OCI-LY7 (cell line): Measurements from ENCODE around the gene CHODL. TPM values are rescaled to one million over a fixed set of nuclear protein-coding genes. Genes with fewer than 3 reads are reported as not detected.

Experiments
- BruUV-seq: library from RNA; stranded (reverse); fragments of 400-500 nt; replicated peaks from 2 replicates; lab custom pipeline; 2021; lab: Mats Ljungman, UMichigan
- CTCF ChIA-PET: fragments of 300-600 bp; sonication (Branson Sonifier 250); formaldehyde crosslinking; loops from one replicate; lab custom pipeline; 2022; ENCODE audit warnings: antibody characterized with exemption; ENCODE audit not compliant: unreplicated experiment; lab: Charles Lee
- POLR2A ChIA-PET: fragments of 300-600 bp; sonication (Branson Sonifier 250); formaldehyde crosslinking; loops from one replicate; lab custom pipeline; 2022; ENCODE audit warnings: antibody characterized with exemption; lab: Charles Lee
- DNase-seq: peaks from one replicate; pipeline ENCODE4 v3.0.0-alpha.2; 2015; ENCODE audit warnings: low spot score
- H2AFZ ChIP-seq: fragments of 200-600 bp; sonication (generic), shearing (Covaris generic); 2 replicates; pipeline ENCODE4 v1.6.1; 2014; ENCODE audit warnings: mild to moderate bottlenecking, antibody characterized with exemption, low read length, moderate library complexity
- H3K27ac ChIP-seq: fragments of 200-600 bp; sonication (generic); 2 replicates; pipeline ENCODE4 v1.5.1; 2014; ENCODE audit warnings: mixed run types, low read depth, mild to moderate bottlenecking, moderate library complexity, low read length, inconsistent platforms; ENCODE audit not compliant: poor library complexity, severe bottlenecking
- H3K36me3 ChIP-seq: fragments of 200-600 bp; sonication (generic); 2 replicates; pipeline ENCODE4 v1.6.1; 2014; ENCODE audit warnings: mild to moderate bottlenecking, antibody characterized with exemption, low read length, moderate library complexity, mixed read lengths; ENCODE audit not compliant: insufficient read depth
- H3K4me1 ChIP-seq: fragments of 200-600 bp; sonication (generic); 2 replicates; pipeline ENCODE4 v1.5.1; 2014; ENCODE audit warnings: mild to moderate bottlenecking, low read length; ENCODE audit not compliant: insufficient read depth, poor library complexity, severe bottlenecking
- H3K4me2 ChIP-seq: fragments of 200-600 bp; sonication (generic); 2 replicates; pipeline ENCODE4 v1.6.1; 2014; ENCODE audit warnings: mild to moderate bottlenecking, low read length
- H3K4me3 ChIP-seq: fragments of 200-600 bp; sonication (generic); 2 replicates; pipeline ENCODE4 v1.5.1; 2014; ENCODE audit warnings: mild to moderate bottlenecking, low read depth, low read length; ENCODE audit not compliant: poor library complexity, severe bottlenecking
- H3K79me2 ChIP-seq: fragments of 200-600 bp; sonication (generic); 2 replicates; pipeline ENCODE4 v1.6.1; 2016; ENCODE audit warnings: low read depth, mild to moderate bottlenecking, low read length, moderate library complexity, mixed read lengths; ENCODE audit not compliant: insufficient read depth
- H3K9me2 ChIP-seq: fragments of 200-600 bp; sonication (generic); 2 replicates; pipeline ENCODE4 v1.6.1; 2016; ENCODE audit warnings: mild to moderate bottlenecking, low read length, mixed read lengths; ENCODE audit not compliant: insufficient read depth
- H3K9me3 ChIP-seq: fragments of 200-600 bp; sonication (generic); 2 replicates; pipeline ENCODE4 v1.6.1; 2014; ENCODE audit warnings: mild to moderate bottlenecking, mixed run types, low read length, mixed read lengths
- H4K20me1 ChIP-seq: fragments of 200-600 bp; sonication (generic); 2 replicates; pipeline ENCODE4 v1.6.1; 2014; ENCODE audit warnings: mild to moderate bottlenecking, antibody characterized with exemption, low read length, moderate library complexity, mixed read lengths; ENCODE audit not compliant: insufficient read depth
- CTCF ChIP-seq: fragments of 200-600 bp; sonication (generic); conservative IDR thresholded peaks from 2 replicates; pipeline ENCODE4 v1.5.1; 2014; ENCODE audit warnings: mild to moderate bottlenecking, antibody characterized with exemption, low read length, moderate library complexity, mixed read lengths
- EZH2phosphoT487 ChIP-seq: fragments of 200-600 bp; sonication (generic); IDR thresholded peaks from 2 replicates; pipeline ENCODE4 v1.6.1; 2018; ENCODE audit warnings: low read depth, borderline replicate concordance, mild to moderate bottlenecking, mixed run types, antibody characterized with exemption, low read length, moderate library complexity, mixed read lengths
- intact Hi-C: fragments of 100-400 bp; cut with micrococcal nuclease; formaldehyde crosslinking; loops from one replicate; pipeline ENCODE4 v1.10.0; 2022; ENCODE audit not compliant: unreplicated experiment
- total RNA-seq, 2 experiments: library from RNA; depleted of rRNA in 1 of 2; stranded (reverse); fragments of >200 nt in 1 of 2; shearing (Covaris generic) in 1 of 2; gene quantifications; 2 replicates each; pipeline ENCODE4 v1.2.3, GENCODE V29; 2014 to 2022

CHODL gene
- total RNA-seq, 2 experiments from 2014 or later = not detected

- no TSS peak for BruUV-seq
- no peaks in the 10 kb centered on the region for H3K36me3 ChIP-seq
- no peak overlapping the region for H3K27ac ChIP-seq
- ChIA-PET CTCF (no interaction called here), POLR2A (no interaction called here)
- TF ChIP-seq EZH2phosphoT487 (no peak), CTCF (no peak)
- H3K4me2 ChIP-seq = no peak overlapping the region
- no peak for DNase-seq
- H4K20me1 ChIP-seq = no peaks in the 10 kb centered on the region
- H3K4me1 ChIP-seq = no peaks in the 10 kb centered on the region
- H3K9me2 ChIP-seq = no peaks in the 10 kb centered on the region
- H3K79me2 ChIP-seq = no peaks in the 10 kb centered on the region
- intact Hi-C loops = no loop called here
- no peak overlapping the region for H2AFZ ChIP-seq
- no peak overlapping the region for H3K4me3 ChIP-seq
- H3K9me3 ChIP-seq = no peaks in the 10 kb centered on the region
Observed at GRCh38 chr21:18228060-18228739, 16.4 kb upstream of the CHODL start.

- no peak for DNase-seq
- H3K36me3 ChIP-seq = no peaks in the 10 kb centered on the region
- no TSS peak for BruUV-seq
- H3K9me2 ChIP-seq = no peaks in the 10 kb centered on the region
- H4K20me1 ChIP-seq = no peaks in the 10 kb centered on the region
- no peaks in the 10 kb centered on the region; the same call in 1 of the 2 replicates for H3K9me3 ChIP-seq
- intact Hi-C loops = no loop called here
- no peak overlapping the region for H3K27ac ChIP-seq
- no peak overlapping the region for H2AFZ ChIP-seq
- no peaks in the 10 kb centered on the region for H3K79me2 ChIP-seq
- no peaks in the 10 kb centered on the region for H3K4me1 ChIP-seq
- ChIA-PET CTCF (no interaction called here), POLR2A (interaction anchor here (0.6 kb wide), 1 partner anchor 1779 kb away, joined by 3 read pairs; no protein-coding TSS in a partner anchor)
- H3K4me3 ChIP-seq = no peak overlapping the region
- no peak overlapping the region for H3K4me2 ChIP-seq
- TF ChIP-seq EZH2phosphoT487 (no peak), CTCF (no peak)
Observed at GRCh38 chr21:18235545-18235944, 9.1 kb upstream of the CHODL start.

DNA sequence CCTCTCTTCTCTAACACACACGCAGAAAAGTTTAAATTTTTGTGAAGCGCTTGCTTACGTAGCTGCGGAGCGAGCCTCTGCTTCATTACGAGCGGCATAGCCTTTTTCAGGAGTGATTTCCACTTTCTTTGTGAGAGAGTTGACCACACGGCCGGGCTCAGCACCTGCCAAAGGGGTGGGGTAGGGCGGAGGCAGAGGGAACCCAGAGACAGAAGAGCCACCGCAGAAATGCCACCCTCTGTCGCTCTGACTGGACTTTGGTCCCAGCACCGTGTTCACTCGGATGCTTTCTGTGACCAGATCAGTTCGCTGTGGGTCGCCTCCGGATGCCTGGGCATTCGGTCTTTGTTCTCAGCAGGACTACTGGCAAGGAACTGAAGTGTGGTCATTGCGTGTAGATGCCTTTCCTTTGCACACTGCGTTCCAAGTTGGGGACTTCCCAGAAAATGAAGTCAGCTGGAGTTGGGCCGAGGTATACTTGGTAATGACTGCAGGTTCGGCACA is 883 bp downstream of the CHODL start:
- TF ChIP-seq CTCF = no peak
- no peak for TF ChIP-seq EZH2phosphoT487
- no peak overlapping the region for H3K27ac ChIP-seq
- no peaks in the 10 kb centered on the region for H4K20me1 ChIP-seq
- no TSS peak for BruUV-seq
- intact Hi-C loops = no loop called here
- H3K4me3 ChIP-seq = no peak overlapping the region
- H3K9me2 ChIP-seq = no peaks in the 10 kb centered on the region
- no peaks in the 10 kb centered on the region for H3K4me1 ChIP-seq
- no peak overlapping the region for H3K4me2 ChIP-seq
- DNase-seq = no peak
- H3K36me3 ChIP-seq = no peaks in the 10 kb centered on the region
- H2AFZ ChIP-seq = no peak overlapping the region
- H3K79me2 ChIP-seq = no peaks in the 10 kb centered on the region
- no peaks in the 10 kb centered on the region for H3K9me3 ChIP-seq
- ChIA-PET POLR2A (interaction anchor here (0.7 to 1.1 kb wide), 2 partner anchors 127 to 304 kb away, joined by 3 read pairs; no protein-coding TSS in a partner anchor), CTCF (no interaction called here)
